Caco-2 (cell line): ENCODE results near the gene TNFRSF8. TPM values are rescaled to one million over a fixed set of nuclear protein-coding genes. Genes with fewer than 3 reads are reported as not detected.

ENCODE experiments used
- BruUV-seq: library from RNA; stranded (reverse); fragments of 400-500 nt; replicated peaks from 2 replicates; lab custom pipeline; 2021; lab: Mats Ljungman, UMichigan
- CTCF ChIA-PET: fragments of 300-600 bp; sonication (Branson Sonifier 250); formaldehyde crosslinking; loops from one replicate; lab custom pipeline; 2022; ENCODE audit warnings: antibody characterized with exemption; lab: Charles Lee
- POLR2A ChIA-PET: fragments of 300-600 bp; sonication (Branson Sonifier 250); formaldehyde crosslinking; loops from one replicate; lab custom pipeline; 2022; ENCODE audit warnings: antibody characterized with exemption; lab: Charles Lee
- DNase-seq, 2 experiments: peaks; one replicate each; pipeline versions ENCODE4 v3.0.0 to v3.0.0-alpha.2; 2020 to 2022
- H3K27me3 ChIP-seq: replicated peaks from 2 replicates; pipeline ENCODE4 v1.6.0; 2011; ENCODE audit warnings: low read length; ENCODE audit not compliant: control insufficient read depth, insufficient read depth
- H3K36me3 ChIP-seq: 2 replicates; pipeline ENCODE4 v1.5.1; 2011; ENCODE audit warnings: low read length; ENCODE audit not compliant: control insufficient read depth, insufficient read depth
- H3K4me1 ChIP-seq: fragments of 250-450 bp; sonication (Bioruptor Pico); 2 replicates; pipeline ENCODE4 v1.5.1; 2020; ENCODE audit warnings: mild to moderate bottlenecking
- H3K4me3 ChIP-seq: 2 replicates; pipeline ENCODE4 v1.5.1; 2011; ENCODE audit warnings: low read depth, mild to moderate bottlenecking, control low read depth, low read length
- H3K9me3 ChIP-seq: fragments of 250-450 bp; sonication (Bioruptor Pico); 2 replicates; pipeline ENCODE4 v1.5.1; 2020; ENCODE audit warnings: mild to moderate bottlenecking, moderate library complexity
- H3K27ac Mint-ChIP-seq: one replicate; pipeline ENCODE4 v1.8.0; 2022; ENCODE audit warnings: mixed read lengths; ENCODE audit not compliant: unreplicated experiment
- H3K27me3 Mint-ChIP-seq: one replicate; pipeline ENCODE4 v1.8.0; 2022; ENCODE audit warnings: mixed read lengths; ENCODE audit not compliant: insufficient read depth, unreplicated experiment
- H3K36me3 Mint-ChIP-seq: one replicate; pipeline ENCODE4 v1.8.0; 2022; ENCODE audit warnings: mild to moderate bottlenecking, mixed read lengths; ENCODE audit not compliant: insufficient read depth, unreplicated experiment
- H3K4me1 Mint-ChIP-seq: one replicate; pipeline ENCODE4 v1.8.0; 2022; ENCODE audit warnings: low read depth, mixed read lengths; ENCODE audit not compliant: unreplicated experiment
- H3K4me3 Mint-ChIP-seq: one replicate; pipeline ENCODE4 v1.8.0; 2022; ENCODE audit warnings: mild to moderate bottlenecking, moderate library complexity, mixed read lengths; ENCODE audit not compliant: unreplicated experiment
- H3K9me3 Mint-ChIP-seq: one replicate; pipeline ENCODE4 v1.8.0; 2022; ENCODE audit warnings: mixed read lengths; ENCODE audit not compliant: unreplicated experiment
- CTCF ChIP-seq, 2 experiments: fragments of 200-600 bp in 1 of 2; IDR thresholded peaks; 1 replicate in 1 of 2; 2 replicates in 1 of 2; pipeline versions ENCODE4 v1.5.1 to v1.8.0; 2011 to 2022; ENCODE audit warnings: antibody characterized with exemption in 1 of 2, control low read depth in 1 of 2, inconsistent platforms in 1 of 2, low read depth in 1 of 2, low read length in 1 of 2, mild to moderate bottlenecking in 1 of 2, moderate library complexity in 1 of 2; ENCODE audit not compliant: insufficient read depth in 1 of 2, severe bottlenecking in 1 of 2, unreplicated experiment in 1 of 2
- intact Hi-C: fragments of 100-400 bp; cut with micrococcal nuclease; formaldehyde crosslinking; loops from one replicate; pipeline ENCODE4 v1.10.0; 2022; ENCODE audit not compliant: unreplicated experiment
- microRNA-seq: library from miRNA; unstranded; fragments of <30 nt; microRNA quantifications from one replicate; pipeline ENCODE4 v1.2.0, GENCODE V29; 2022
- total RNA-seq: library from RNA; stranded (reverse); gene quantifications from 2 replicates; pipeline ENCODE4 v1.2.3, GENCODE V29; 2022

The TNFRSF8 gene
- total RNA-seq, 1 experiment from 2014 or later: not detected

GRCh38 chr1:12191242-12192032 is 128.3 kb downstream of the TNFRSF8 start:
- Mint-ChIP-seq H3K36me3 (no peaks in the 10 kb centered on the region), H3K27me3 (no peaks in the 10 kb centered on the region), H3K4me3 (no peak overlapping the region), H3K27ac (no peak overlapping the region), H3K9me3 (no peaks in the 10 kb centered on the region), H3K4me1 (peaks cover 6% of the 10 kb centered on the region)
- intact Hi-C loops: no loop called here
- DNase-seq: no peak
- TF ChIP-seq CTCF (IDR thresholded peaks at IDR 0.05; ENCODE audit: insufficient read depth in 1 of 2, low read depth in 1 of 2, low read length in 1 of 2, severe bottlenecking in 1 of 2, unreplicated experiment in 1 of 2): no peak
- Histone ChIP-seq H3K4me3 (no peak overlapping the region), H3K4me1 (no peaks in the 10 kb centered on the region), H3K36me3 (no peaks in the 10 kb centered on the region), H3K9me3 (no peaks in the 10 kb centered on the region), H3K27me3 (no peaks in the 10 kb centered on the region)
- POLR2A ChIA-PET: no interaction called here
- no TSS peak for BruUV-seq
- CTCF ChIA-PET: no interaction called here

Small RNA genes lying within 50 kb of the gene (microRNA-seq; reads per million reads assigned to microRNA genes)
- gene MIR4632 (not detected), gene MIR6729 (1.1 reads per million), gene MIR7846 (not detected)

Other genes with a start within 250 kb of the TNFRSF8 start
- gene NPPA, start 215.5 kb upstream of the TNFRSF8 start, total RNA-seq: not detected in 2 replicates
- 43.4 and 69.9 TPM in 2 replicates for gene NPPB, start 204.4 kb upstream of the TNFRSF8 start, total RNA-seq
- 46.1 and 47.3 TPM in 2 replicates for gene KIAA2013, start 136.9 kb upstream of the TNFRSF8 start, total RNA-seq
- 89.3 and 91.7 TPM in 2 replicates for gene PLOD1, start 128.6 kb upstream of the TNFRSF8 start, total RNA-seq
- 73.9 and 74.1 TPM in 2 replicates for gene MFN2, start 82.9 kb upstream of the TNFRSF8 start, total RNA-seq
- gene MIIP, start 43.8 kb upstream of the TNFRSF8 start, total RNA-seq: 38.6 and 41.0 TPM in 2 replicates
- 2.6 and 3.5 TPM in 2 replicates for gene TNFRSF1B, start 103.7 kb downstream of the TNFRSF8 start, total RNA-seq
- 22.7 and 25.6 TPM in 2 replicates for gene VPS13D, start 166.7 kb downstream of the TNFRSF8 start, total RNA-seq